Measurements from ENCODE around the gene FNBP1. TPM values are rescaled to one million over a fixed set of nuclear protein-coding genes. Genes with fewer than 3 reads are reported as not detected.
A peak's percentile ranks its signal among the peaks of the same experiment; 100 is the strongest.

Gene FNBP1
- polyA plus RNA-seq, 3 donors: 37.6 to 60.7 (median 51.4) TPM

GRCh38 chr9:129852579-129852978 lies 190.4 kb downstream of the FNBP1 start:
- H3K27ac Mint-ChIP-seq: no peak overlapping the region
- Histone ChIP-seq H3K27ac (ENCODE audit: low read depth in 1 of 2, low read length in 2 of 2) (no peak overlapping the region), H3K9ac (ENCODE audit: insufficient read depth, low read length, poor library complexity, severe bottlenecking) (no peak overlapping the region), H3K4me1 (ENCODE audit: control insufficient read depth in 1 of 2, insufficient read depth in 2 of 2, low read length in 2 of 2) (no peaks in the 10 kb centered on the region), H4K20me1 (ENCODE audit: insufficient read depth, low read length) (no peaks in the 10 kb centered on the region), H3K4me3 (replicated peaks in 1 of 3; ENCODE audit: low read depth in 2 of 3, low read length in 3 of 3) (no peak overlapping the region), H3K36me3 (replicated peaks in 1 of 2; ENCODE audit: control insufficient read depth in 1 of 2, insufficient read depth in 2 of 2, low read length in 2 of 2) (peaks cover 51 to 73% of the 10 kb centered on the region in 2 donors), H3K79me2 (ENCODE audit: insufficient read depth, low read length) (no peaks in the 10 kb centered on the region), H3K9me3 (replicated peaks in 1 of 2; ENCODE audit: control insufficient read depth in 1 of 2, insufficient read depth in 1 of 2, low read length in 2 of 2) (no peaks in the 10 kb centered on the region), H3K27me3 (ENCODE audit: control insufficient read depth in 2 of 2, insufficient read depth in 2 of 2, low read length in 2 of 2) (no peaks in the 10 kb centered on the region), H2AFZ (ENCODE audit: insufficient read depth, low read depth, low read length, poor library complexity, severe bottlenecking) (no peak overlapping the region), H3K4me2 (replicated peaks; ENCODE audit: extremely low read depth, low read length, poor library complexity, severe bottlenecking) (no peak overlapping the region)
- H3K4me1 Mint-ChIP-seq: no peaks in the 10 kb centered on the region
- TF ChIP-seq CTCF (IDR thresholded peaks at IDR 0.05): no peak
- no peak overlapping the region for H3K4me3 Mint-ChIP-seq
- intact Hi-C loops (cut with micrococcal nuclease): no loop called here
- peaks cover 0 to 3% (median 0%) of the 10 kb centered on the region in 7 donors for H3K9me3 Mint-ChIP-seq
- 94% methylated on average over 4 of the region's 5 CpGs for WGBS (ENCODE audit: insufficient coverage)
- peaks cover 75 to 83% of the 10 kb centered on the region in 2 donors for H3K36me3 Mint-ChIP-seq
- DNase-seq: no peak
- peaks cover 0 to 2% (median 0%) of the 10 kb centered on the region in 3 donors for H3K27me3 Mint-ChIP-seq (ENCODE audit: low read depth in 3 of 3)

GRCh38 chr9:129851821-129852220 lies 191.2 kb downstream of the FNBP1 start:
- Mint-ChIP-seq H3K27ac (peak overlapping the region in 2 of 7 donors; percentile 29 to 63), H3K4me3 (no peak overlapping the region), H3K27me3 (ENCODE audit: low read depth in 3 of 3) (peaks cover 0 to 2% (median 0%) of the 10 kb centered on the region in 3 donors), H3K4me1 (peaks cover 5% of the 10 kb centered on the region), H3K9me3 (peaks cover 0 to 3% (median 0%) of the 10 kb centered on the region in 7 donors), H3K36me3 (peaks cover 69 to 75% of the 10 kb centered on the region in 2 donors)
- no peaks in the 10 kb centered on the region for H3K9me3 ChIP-seq (replicated peaks in 1 of 2; ENCODE audit: control insufficient read depth in 1 of 2, insufficient read depth in 1 of 2, low read length in 2 of 2)
- H4K20me1 ChIP-seq (ENCODE audit: insufficient read depth, low read length): no peaks in the 10 kb centered on the region
- H3K36me3 ChIP-seq (replicated peaks in 1 of 2; ENCODE audit: control insufficient read depth in 1 of 2, insufficient read depth in 2 of 2, low read length in 2 of 2): peaks cover 45 to 67% of the 10 kb centered on the region in 2 donors
- no peaks in the 10 kb centered on the region for H3K79me2 ChIP-seq (ENCODE audit: insufficient read depth, low read length)
- intact Hi-C loops (cut with micrococcal nuclease): no loop called here
- TF ChIP-seq CTCF (IDR thresholded peaks at IDR 0.05): no peak
- H3K4me2 ChIP-seq (replicated peaks; ENCODE audit: extremely low read depth, low read length, poor library complexity, severe bottlenecking): no peak overlapping the region
- H3K27me3 ChIP-seq (ENCODE audit: control insufficient read depth in 2 of 2, insufficient read depth in 2 of 2, low read length in 2 of 2): no peaks in the 10 kb centered on the region
- DNase-seq: no peak
- H2AFZ ChIP-seq (ENCODE audit: insufficient read depth, low read depth, low read length, poor library complexity, severe bottlenecking): no peak overlapping the region
- peaks cover 5 to 7% of the 10 kb centered on the region in 2 donors for H3K4me1 ChIP-seq (ENCODE audit: control insufficient read depth in 1 of 2, insufficient read depth in 2 of 2, low read length in 2 of 2)
- no peak overlapping the region for H3K4me3 ChIP-seq (replicated peaks in 1 of 3; ENCODE audit: low read depth in 2 of 3, low read length in 3 of 3)
- H3K27ac ChIP-seq (ENCODE audit: low read depth in 1 of 2, low read length in 2 of 2): no peak overlapping the region
- WGBS (ENCODE audit: insufficient coverage): 100% methylated on average over 3 of the region's 5 CpGs
- no peak overlapping the region for H3K9ac ChIP-seq (ENCODE audit: insufficient read depth, low read length, poor library complexity, severe bottlenecking)
